CD4-positive, alpha-beta T cell treated with Interleukin-6 at 100 ng/mL for 8 hours (primary cell): ENCODE measurements around the gene KLHL2.
"Not testable (repeated sequence)": the region's sequence is repeated elsewhere in the genome, so short reads cannot be mapped to it uniquely, and the experiment has no call there.

Experiments used
- DNase-seq: peaks from one replicate; pipeline ENCODE4 v3.0.0-alpha.2; 2020; ENCODE audit warnings: mixed read lengths, low spot score

The KLHL2 gene

DNA sequence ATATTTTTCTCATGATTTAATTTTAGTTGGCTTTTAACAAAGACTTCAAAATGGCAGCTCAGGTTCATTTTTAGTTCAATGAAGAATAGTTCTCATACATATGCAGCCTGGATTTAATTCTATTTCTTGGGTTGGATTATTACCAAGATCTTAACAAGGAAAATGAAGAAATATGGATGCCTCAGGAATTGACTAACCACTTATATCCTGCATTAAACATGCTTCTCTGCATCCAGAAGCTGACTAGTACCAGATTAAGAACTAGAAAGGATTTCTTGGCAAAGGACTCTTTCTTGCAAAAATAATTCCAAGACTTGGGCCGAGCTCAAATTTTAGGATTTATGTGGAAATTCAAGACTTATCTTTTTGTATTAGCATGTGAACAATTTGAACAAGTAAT, 5.6 kb upstream of the KLHL2 start:
- no peak for DNase-seq

DNA sequence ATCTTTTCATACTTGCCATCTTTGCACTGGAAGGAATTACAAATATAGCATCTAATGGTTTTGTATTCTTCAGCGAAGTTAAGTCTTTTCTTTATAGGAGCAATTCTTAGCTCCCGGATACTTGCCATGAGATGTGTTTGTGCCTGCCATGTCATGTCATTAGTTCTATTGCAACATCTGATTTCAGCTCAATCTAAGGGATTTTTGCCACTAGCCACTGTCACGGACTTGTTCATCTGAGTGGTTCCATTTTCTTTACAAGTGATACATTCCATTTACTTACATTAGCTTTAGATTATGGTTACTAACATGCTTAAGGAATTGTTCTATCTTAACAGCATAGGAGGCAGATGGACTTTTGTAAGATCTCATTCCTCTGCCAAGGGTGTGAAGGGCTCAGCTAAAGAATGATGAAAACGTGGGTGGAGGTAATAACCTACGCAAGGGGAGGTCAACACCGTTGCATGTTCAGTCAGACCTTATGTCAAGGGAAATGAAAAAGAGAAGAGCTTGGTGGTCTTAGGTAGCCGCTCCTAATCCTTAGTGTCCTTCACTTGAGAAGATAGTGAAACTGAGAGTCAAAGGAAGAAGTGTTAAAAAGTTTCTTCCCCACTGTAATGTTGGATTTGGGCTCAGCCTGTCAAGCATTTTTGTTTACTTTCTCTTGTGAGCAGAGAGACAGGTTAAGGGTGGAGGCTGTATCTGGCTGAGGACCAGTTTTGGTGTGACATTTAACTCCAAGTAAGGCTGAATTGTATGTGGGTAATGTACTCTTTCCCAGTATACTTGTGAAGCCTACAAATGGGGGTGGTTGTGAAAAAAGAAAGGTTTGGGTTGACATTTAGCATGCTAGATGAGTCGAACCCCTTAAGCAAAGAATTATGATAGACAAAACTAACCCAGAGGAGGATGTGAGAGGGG, 3.6 kb upstream of the KLHL2 start:
- no peak for DNase-seq

DNA sequence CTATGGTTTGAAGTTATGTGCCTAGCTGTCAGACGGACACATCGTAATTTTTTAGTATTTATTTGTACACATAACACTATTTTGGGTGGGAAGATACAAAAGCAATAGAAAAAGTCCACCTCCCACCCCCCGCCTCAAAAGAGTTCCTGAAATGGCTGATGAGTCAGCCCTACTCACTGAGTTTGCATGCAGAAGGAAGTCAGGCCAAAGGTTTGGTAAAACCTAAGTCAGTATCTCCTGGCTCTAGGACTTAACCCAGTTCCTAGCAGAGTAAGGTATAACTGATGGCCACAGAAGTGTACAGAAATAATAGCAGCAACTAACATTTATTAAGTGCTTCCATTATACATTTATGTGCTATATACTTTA, 2.9 kb upstream of the KLHL2 start:
- DNase-seq = no peak

- no peak for DNase-seq
These were observed 338 bp upstream of the KLHL2 start for GRCh38 chr4:165207016-165207430.

GRCh38 chr4:165208221-165208652, 876 bp downstream of the KLHL2 start:
- no peak for DNase-seq

GRCh38 chr4:165208741-165209388, 1.5 kb downstream of the KLHL2 start:
- no peak for DNase-seq

DNA sequence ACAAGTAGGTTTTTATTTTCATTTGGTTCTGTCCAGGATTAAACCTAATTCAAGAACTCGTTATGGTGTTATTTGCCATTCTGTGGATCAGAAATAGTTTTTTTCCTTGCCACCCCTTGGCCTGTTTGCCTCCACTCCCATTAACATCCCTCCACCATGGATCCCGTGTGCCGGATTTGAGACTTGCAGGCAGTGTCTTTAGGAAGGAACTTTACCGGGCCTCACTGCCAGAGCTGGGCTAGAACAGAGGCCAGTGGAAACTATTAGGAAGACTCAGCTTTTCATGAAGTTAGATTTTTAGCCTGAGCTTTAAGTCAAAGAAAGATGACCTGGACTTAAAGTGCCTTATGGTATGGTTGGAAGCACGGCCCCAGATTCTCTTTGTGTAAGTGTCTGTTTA, 2.4 kb downstream of the KLHL2 start:
- no peak for DNase-seq

DNA sequence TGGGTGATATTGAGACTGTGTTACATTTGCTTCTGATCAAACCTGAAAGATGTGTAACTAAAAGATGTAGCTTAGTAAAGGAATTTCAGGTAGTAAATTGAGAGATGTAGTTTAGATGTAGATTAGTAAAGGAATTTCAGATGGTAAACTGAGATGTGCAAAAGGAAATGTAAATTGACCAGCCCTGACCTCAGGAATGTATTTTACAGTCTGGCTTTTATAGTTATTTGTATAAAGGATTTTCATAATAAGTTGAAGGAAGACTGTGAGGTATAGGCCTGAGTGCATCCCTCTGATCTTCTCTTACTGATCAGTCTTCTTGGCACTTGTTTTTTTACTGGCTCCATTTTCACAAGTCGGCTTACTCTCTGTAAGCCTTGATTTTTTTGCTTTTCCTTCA, 3.2 kb downstream of the KLHL2 start:
- DNase-seq = no peak

GRCh38 chr4:165212647-165213046, 5.3 kb downstream of the KLHL2 start:
- not testable (repeated sequence) for DNase-seq

DNA sequence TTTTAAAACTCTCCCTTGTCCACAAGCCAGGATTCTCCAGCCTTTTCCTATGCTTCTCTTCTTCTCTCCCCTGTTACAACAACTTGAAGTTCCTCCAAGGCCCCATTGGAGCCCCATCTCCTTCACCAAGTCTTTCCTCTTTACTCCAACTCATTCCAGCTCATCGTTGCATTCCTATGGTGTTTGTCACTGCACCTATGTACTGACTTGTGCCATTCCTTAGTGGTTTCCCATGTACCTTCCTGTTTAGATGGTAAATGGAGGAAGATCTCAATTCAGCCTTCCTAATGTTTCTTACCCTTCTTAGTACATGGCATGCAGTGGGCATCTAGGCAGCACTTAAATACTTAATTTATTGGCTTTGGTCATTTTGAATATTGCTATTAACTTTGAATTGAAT, 6.0 kb downstream of the KLHL2 start:
- DNase-seq = not testable (repeated sequence)

- not testable (repeated sequence) for DNase-seq
These were observed 6.8 kb downstream of the KLHL2 start for GRCh38 chr4:165213991-165214709.

GRCh38 chr4:165215034-165215751, 7.8 kb downstream of the KLHL2 start:
- DNase-seq = peak; percentile 9

DNA sequence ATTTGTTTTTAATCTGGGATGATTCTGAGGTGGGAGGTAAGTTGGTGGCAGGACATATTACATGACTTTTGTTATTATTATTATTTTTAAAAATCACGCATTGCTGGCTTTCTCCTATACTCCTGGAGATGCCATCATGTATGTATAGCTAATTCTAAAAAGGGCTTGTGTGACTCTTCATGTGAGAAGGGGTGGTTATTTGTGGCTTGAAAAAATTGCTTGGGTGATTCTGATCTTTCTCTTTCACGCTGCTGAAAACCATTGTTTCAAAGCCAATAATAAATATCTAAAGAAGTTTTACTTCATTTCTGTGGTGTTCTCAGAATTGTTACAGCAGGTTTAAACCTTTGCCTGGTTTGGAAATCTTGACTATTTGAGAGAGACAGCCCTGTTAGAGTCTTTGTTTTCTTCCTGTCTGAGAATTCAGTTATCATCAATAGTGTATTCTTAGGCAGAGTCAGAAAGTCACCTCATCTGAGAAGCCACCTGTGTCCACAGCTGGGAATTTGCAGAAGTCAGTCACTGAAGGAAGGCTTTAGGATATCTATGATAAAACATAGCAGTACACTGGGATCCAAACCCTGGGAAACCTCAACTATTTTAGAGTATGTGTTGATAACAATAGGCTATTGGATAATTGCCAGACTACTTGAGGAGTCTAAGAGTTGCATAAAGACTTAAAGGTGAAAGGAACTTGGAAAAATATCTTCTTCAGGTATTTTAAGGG, 8.6 kb downstream of the KLHL2 start:
- not testable (repeated sequence) for DNase-seq

GRCh38 chr4:165217325-165217724, 10.0 kb downstream of the KLHL2 start:
- DNase-seq = no peak

DNA sequence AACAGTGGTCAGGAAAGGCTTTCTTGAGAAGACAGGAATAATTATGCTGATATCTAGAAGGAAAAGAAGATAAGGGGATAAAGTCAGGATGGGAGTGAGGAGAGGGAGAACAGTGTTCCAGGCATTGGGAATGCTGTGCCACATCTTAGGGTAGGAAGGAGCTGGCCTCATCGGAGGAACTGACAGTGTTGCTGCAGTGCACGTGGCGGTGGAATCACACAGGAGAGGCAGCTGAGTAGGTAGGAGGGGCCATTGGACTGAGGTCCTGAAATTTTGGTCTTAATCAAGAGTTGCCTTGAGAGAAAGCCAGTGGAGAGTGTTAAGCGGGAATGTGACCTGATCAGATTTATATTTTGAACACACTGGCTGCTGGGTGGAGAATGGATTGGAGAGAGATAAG, 13.9 kb downstream of the KLHL2 start:
- not testable (repeated sequence) for DNase-seq

DNA sequence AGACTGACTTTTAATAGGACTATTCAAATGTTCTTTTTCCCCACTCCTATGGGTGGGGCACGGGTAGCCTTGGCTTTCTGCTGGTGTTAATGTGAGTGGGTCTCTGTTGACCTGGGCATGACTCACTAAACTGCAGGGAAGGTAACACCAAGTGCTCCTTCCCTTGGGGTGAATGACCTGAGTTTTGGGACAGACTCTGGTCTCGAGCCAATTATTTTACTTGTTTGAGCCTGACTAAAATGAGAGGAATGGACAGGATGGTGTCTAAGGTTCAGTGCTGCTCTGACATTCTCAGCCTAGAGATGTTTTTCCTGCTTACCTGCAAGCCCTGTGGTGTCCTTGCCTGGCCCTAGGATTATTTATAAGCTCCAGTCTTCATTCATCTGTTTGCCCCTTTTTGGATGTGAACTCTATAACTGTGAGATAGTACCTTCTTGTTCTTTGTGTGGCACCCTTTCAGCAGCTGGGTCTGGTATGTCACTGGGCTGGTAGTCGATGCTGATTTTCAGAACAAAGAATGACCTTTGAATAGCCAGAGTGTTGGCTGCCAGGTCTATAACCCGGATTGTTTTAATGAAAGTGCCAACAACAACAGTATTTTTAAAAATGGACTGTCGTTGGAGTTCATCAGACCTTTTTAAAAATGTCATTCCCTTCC, 14.8 kb downstream of the KLHL2 start:
- not testable (repeated sequence) for DNase-seq

DNA sequence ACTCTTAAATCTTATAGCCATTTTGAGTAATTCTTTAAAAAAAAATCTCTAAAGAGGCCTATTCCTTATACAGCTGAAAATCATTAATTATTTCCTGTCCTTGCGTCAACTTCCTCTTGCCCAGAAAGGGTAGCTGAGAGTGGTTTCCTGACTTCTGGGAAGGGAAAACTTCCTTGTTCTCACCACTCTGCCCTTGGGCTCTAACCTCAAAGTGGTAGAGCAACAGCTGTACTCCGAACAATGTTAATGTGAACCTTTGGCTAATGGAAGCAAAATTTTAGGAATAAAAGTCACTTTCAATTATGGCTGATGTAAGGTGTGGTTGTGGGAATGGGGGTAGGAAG, 15.3 kb downstream of the KLHL2 start:
- no peak for DNase-seq

DNA sequence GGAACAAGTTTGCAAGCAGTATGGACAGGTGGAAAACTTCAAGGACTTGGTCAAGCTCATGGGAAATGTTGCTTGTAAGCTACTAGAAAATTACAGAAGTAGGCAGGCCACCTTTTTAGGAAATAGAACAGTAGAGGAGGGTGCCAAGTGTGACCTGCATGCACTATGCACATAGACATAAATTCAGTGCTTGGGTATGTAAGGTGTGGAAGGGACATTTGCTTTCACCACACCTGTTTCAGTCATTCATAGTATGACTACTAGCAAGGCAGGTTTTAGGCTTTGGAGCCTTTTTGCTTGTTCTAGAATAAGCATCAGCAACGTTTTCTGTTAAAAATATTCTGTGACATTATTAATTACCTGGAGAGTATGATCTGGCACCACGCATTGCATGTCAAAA, 20.0 kb downstream of the KLHL2 start:
- not testable (repeated sequence) for DNase-seq

GRCh38 chr4:165229490-165230200, 22.3 kb downstream of the KLHL2 start:
- DNase-seq = not testable (repeated sequence)
